ENCODE results near the gene PDZD4. TPM values are rescaled to one million over a fixed set of nuclear protein-coding genes. Genes with fewer than 3 reads are reported as not detected.

The PDZD4 gene
- total and polyA plus RNA-seq, 9 donors = 1.6 to 6.3 (median 3.8) TPM

GRCh38 chrX:153861151-153861550, 30.8 kb upstream of the PDZD4 start:
- Histone ChIP-seq H3K27ac (ENCODE audit: low read length) (no peak overlapping the region), H3K36me3 (ENCODE audit: control insufficient read depth, insufficient read depth, low read length) (no peaks in the 10 kb centered on the region), H3K27me3 (ENCODE audit: control insufficient read depth, insufficient read depth, low read length) (peaks cover 64% of the 10 kb centered on the region), H3K4me1 (ENCODE audit: control insufficient read depth, insufficient read depth, low read length) (no peaks in the 10 kb centered on the region), H3K9me3 (replicated peaks; ENCODE audit: control insufficient read depth, low read depth, low read length) (no peaks in the 10 kb centered on the region), H3K4me3 (ENCODE audit: low read length) (no peak overlapping the region)
- WGBS (ENCODE audit: insufficient coverage) = 80% methylated on average over 1 of the region's 10 CpGs
- DNase-seq = no peak

GRCh38 chrX:153857348-153857903, 27.1 kb upstream of the PDZD4 start:
- WGBS (ENCODE audit: insufficient coverage) = 62% methylated on average over 2 of the region's 2 CpGs
- no peaks in the 10 kb centered on the region for H3K9me3 ChIP-seq (replicated peaks; ENCODE audit: control insufficient read depth, low read depth, low read length)
- H3K4me3 ChIP-seq (ENCODE audit: low read length) = no peak overlapping the region
- no peak overlapping the region for H3K27ac ChIP-seq (ENCODE audit: low read length)
- H3K4me1 ChIP-seq (ENCODE audit: control insufficient read depth, insufficient read depth, low read length) = no peaks in the 10 kb centered on the region
- no peaks in the 10 kb centered on the region for H3K36me3 ChIP-seq (ENCODE audit: control insufficient read depth, insufficient read depth, low read length)
- H3K27me3 ChIP-seq (ENCODE audit: control insufficient read depth, insufficient read depth, low read length) = peaks cover 63% of the 10 kb centered on the region
- DNase-seq = no peak

GRCh38 chrX:153854702-153855101, 24.4 kb upstream of the PDZD4 start:
- no peak for DNase-seq
- Histone ChIP-seq H3K9me3 (replicated peaks; ENCODE audit: control insufficient read depth, low read depth, low read length) (no peaks in the 10 kb centered on the region), H3K36me3 (ENCODE audit: control insufficient read depth, insufficient read depth, low read length) (no peaks in the 10 kb centered on the region), H3K27me3 (ENCODE audit: control insufficient read depth, insufficient read depth, low read length) (peaks cover 53% of the 10 kb centered on the region), H3K27ac (ENCODE audit: low read length) (no peak overlapping the region), H3K4me1 (ENCODE audit: control insufficient read depth, insufficient read depth, low read length) (no peaks in the 10 kb centered on the region), H3K4me3 (ENCODE audit: low read length) (no peak overlapping the region)
- WGBS (ENCODE audit: insufficient coverage) = 76% methylated on average over 9 of the region's 9 CpGs

- Histone ChIP-seq H3K9me3 (replicated peaks; ENCODE audit: control insufficient read depth, low read depth, low read length) (no peaks in the 10 kb centered on the region), H3K36me3 (ENCODE audit: control insufficient read depth, insufficient read depth, low read length) (no peaks in the 10 kb centered on the region), H3K27me3 (ENCODE audit: control insufficient read depth, insufficient read depth, low read length) (peaks cover 47% of the 10 kb centered on the region), H3K27ac (ENCODE audit: low read length) (no peak overlapping the region), H3K4me3 (ENCODE audit: low read length) (no peak overlapping the region), H3K4me1 (ENCODE audit: control insufficient read depth, insufficient read depth, low read length) (no peaks in the 10 kb centered on the region)
- DNase-seq = no peak
- WGBS (ENCODE audit: insufficient coverage) = 79% methylated on average over 3 of the region's 3 CpGs
Observed at GRCh38 chrX:153853902-153854267, 23.5 kb upstream of the PDZD4 start.

- Histone ChIP-seq H3K9me3 (replicated peaks; ENCODE audit: control insufficient read depth, low read depth, low read length) (no peaks in the 10 kb centered on the region), H3K27ac (ENCODE audit: low read length) (no peak overlapping the region), H3K4me3 (ENCODE audit: low read length) (no peak overlapping the region), H3K27me3 (ENCODE audit: control insufficient read depth, insufficient read depth, low read length) (peaks cover 47% of the 10 kb centered on the region), H3K36me3 (ENCODE audit: control insufficient read depth, insufficient read depth, low read length) (no peaks in the 10 kb centered on the region), H3K4me1 (ENCODE audit: control insufficient read depth, insufficient read depth, low read length) (no peaks in the 10 kb centered on the region)
- 47% methylated on average over 2 of the region's 3 CpGs for WGBS (ENCODE audit: insufficient coverage)
- DNase-seq = no peak
Observed at GRCh38 chrX:153853180-153853901, 23.0 kb upstream of the PDZD4 start.

- no peak for DNase-seq
- H3K36me3 ChIP-seq (ENCODE audit: control insufficient read depth, insufficient read depth, low read length) = no peaks in the 10 kb centered on the region
- no peaks in the 10 kb centered on the region for H3K9me3 ChIP-seq (replicated peaks; ENCODE audit: control insufficient read depth, low read depth, low read length)
- no peak overlapping the region for H3K27ac ChIP-seq (ENCODE audit: low read length)
- WGBS (ENCODE audit: insufficient coverage) = no CpG with 5 or more reads among the region's 3 CpGs
- no peak overlapping the region for H3K4me3 ChIP-seq (ENCODE audit: low read length)
- peaks cover 39% of the 10 kb centered on the region for H3K27me3 ChIP-seq (ENCODE audit: control insufficient read depth, insufficient read depth, low read length)
- H3K4me1 ChIP-seq (ENCODE audit: control insufficient read depth, insufficient read depth, low read length) = no peaks in the 10 kb centered on the region
Observed at GRCh38 chrX:153851981-153852380, 21.6 kb upstream of the PDZD4 start.

- H3K27me3 ChIP-seq (ENCODE audit: control insufficient read depth, insufficient read depth, low read length) = peaks cover 26% of the 10 kb centered on the region
- no peaks in the 10 kb centered on the region for H3K9me3 ChIP-seq (replicated peaks; ENCODE audit: control insufficient read depth, low read depth, low read length)
- H3K4me1 ChIP-seq (ENCODE audit: control insufficient read depth, insufficient read depth, low read length) = no peaks in the 10 kb centered on the region
- DNase-seq = no peak
- no CpG with 5 or more reads among the region's 3 CpGs for WGBS (ENCODE audit: insufficient coverage)
- no peak overlapping the region for H3K4me3 ChIP-seq (ENCODE audit: low read length)
- no peak overlapping the region for H3K27ac ChIP-seq (ENCODE audit: low read length)
- H3K36me3 ChIP-seq (ENCODE audit: control insufficient read depth, insufficient read depth, low read length) = no peaks in the 10 kb centered on the region
Observed at GRCh38 chrX:153848325-153848724, 18.0 kb upstream of the PDZD4 start.

- Histone ChIP-seq H3K27me3 (ENCODE audit: control insufficient read depth, insufficient read depth, low read length) (peaks cover 28% of the 10 kb centered on the region), H3K9me3 (replicated peaks; ENCODE audit: control insufficient read depth, low read depth, low read length) (no peaks in the 10 kb centered on the region), H3K27ac (ENCODE audit: low read length) (no peak overlapping the region), H3K4me1 (ENCODE audit: control insufficient read depth, insufficient read depth, low read length) (no peaks in the 10 kb centered on the region), H3K4me3 (ENCODE audit: low read length) (no peak overlapping the region), H3K36me3 (ENCODE audit: control insufficient read depth, insufficient read depth, low read length) (no peaks in the 10 kb centered on the region)
- WGBS (ENCODE audit: insufficient coverage) = 75% methylated on average over 1 of the region's 3 CpGs
- no peak for DNase-seq
Observed at GRCh38 chrX:153845842-153846241, 15.5 kb upstream of the PDZD4 start.

- Histone ChIP-seq H3K27ac (ENCODE audit: low read length) (no peak overlapping the region), H3K9me3 (replicated peaks; ENCODE audit: control insufficient read depth, low read depth, low read length) (no peaks in the 10 kb centered on the region), H3K4me3 (ENCODE audit: low read length) (no peak overlapping the region), H3K36me3 (ENCODE audit: control insufficient read depth, insufficient read depth, low read length) (no peaks in the 10 kb centered on the region), H3K4me1 (ENCODE audit: control insufficient read depth, insufficient read depth, low read length) (no peaks in the 10 kb centered on the region), H3K27me3 (ENCODE audit: control insufficient read depth, insufficient read depth, low read length) (peaks cover 26% of the 10 kb centered on the region)
- DNase-seq = no peak
- 10% methylated on average over 2 of the region's 6 CpGs for whole genome bisulfite sequencing (ENCODE audit: insufficient coverage)
Observed at GRCh38 chrX:153845195-153845594, 14.9 kb upstream of the PDZD4 start.

- WGBS (ENCODE audit: insufficient coverage) = no CpG with 5 or more reads among the region's 6 CpGs
- no peak overlapping the region for H3K4me3 ChIP-seq (ENCODE audit: low read length)
- no peak overlapping the region for H3K27ac ChIP-seq (ENCODE audit: low read length)
- H3K9me3 ChIP-seq (replicated peaks; ENCODE audit: control insufficient read depth, low read depth, low read length) = no peaks in the 10 kb centered on the region
- DNase-seq = no peak
- H3K36me3 ChIP-seq (ENCODE audit: control insufficient read depth, insufficient read depth, low read length) = no peaks in the 10 kb centered on the region
- H3K27me3 ChIP-seq (ENCODE audit: control insufficient read depth, insufficient read depth, low read length) = peaks cover 24% of the 10 kb centered on the region
- no peaks in the 10 kb centered on the region for H3K4me1 ChIP-seq (ENCODE audit: control insufficient read depth, insufficient read depth, low read length)
Observed at GRCh38 chrX:153844509-153845082, 14.3 kb upstream of the PDZD4 start.

All from muscle of leg (tissue), 11 donors.